Measurements from ENCODE around the gene KCNQ1.

DNA sequence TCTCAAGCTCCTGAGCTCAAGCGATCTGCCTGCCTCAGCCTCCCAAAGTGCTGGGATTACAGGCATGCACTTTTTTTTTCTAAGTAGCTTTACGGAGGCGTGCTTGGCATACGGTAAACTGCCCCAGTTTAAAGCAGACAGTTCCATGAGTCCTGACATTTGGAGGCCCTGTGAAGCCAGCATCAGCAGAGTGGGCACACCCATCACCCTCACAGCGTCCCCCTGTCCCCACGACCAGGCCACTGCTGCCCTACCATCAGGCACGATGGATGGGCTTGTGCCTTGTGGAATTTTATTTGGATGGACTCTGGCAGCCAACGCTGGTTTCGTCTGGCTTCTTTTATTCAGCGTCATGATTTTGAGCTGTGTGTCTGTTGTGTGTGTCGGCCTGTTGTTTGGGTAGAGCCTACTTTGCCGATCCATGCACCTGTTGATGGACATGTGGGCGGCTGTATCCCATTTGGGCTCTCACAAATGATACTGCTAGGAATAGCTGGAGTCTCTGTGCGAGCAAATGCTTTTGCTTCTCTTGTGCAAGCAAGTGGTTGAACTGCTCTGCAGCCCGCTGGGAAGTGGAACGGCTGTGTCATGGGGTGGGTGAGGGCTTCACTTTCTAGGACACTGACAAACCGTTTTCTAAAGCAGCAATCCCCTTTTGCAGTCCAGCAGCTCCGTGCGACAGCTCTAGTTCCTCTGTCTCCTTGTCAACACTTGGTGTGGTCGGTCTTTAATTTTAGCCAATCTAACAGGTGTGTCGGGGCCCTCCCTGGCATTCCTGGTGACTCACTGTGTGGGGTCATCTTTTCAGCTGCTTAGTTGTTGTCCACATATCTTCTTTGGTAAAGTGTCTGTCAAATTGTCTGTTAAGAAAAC lies 23.8 kb downstream of the KCNQ1 start:
- TF ChIP-seq, protein P1, sequence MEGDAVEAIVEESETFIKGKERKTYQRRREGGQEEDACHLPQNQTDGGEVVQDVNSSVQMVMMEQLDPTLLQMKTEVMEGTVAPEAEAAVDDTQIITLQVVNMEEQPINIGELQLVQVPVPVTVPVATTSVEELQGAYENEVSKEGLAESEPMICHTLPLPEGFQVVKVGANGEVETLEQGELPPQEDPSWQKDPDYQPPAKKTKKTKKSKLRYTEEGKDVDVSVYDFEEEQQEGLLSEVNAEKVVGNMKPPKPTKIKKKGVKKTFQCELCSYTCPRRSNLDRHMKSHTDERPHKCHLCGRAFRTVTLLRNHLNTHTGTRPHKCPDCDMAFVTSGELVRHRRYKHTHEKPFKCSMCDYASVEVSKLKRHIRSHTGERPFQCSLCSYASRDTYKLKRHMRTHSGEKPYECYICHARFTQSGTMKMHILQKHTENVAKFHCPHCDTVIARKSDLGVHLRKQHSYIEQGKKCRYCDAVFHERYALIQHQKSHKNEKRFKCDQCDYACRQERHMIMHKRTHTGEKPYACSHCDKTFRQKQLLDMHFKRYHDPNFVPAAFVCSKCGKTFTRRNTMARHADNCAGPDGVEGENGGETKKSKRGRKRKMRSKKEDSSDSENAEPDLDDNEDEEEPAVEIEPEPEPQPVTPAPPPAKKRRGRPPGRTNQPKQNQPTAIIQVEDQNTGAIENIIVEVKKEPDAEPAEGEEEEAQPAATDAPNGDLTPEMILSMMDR (optimal IDR thresholded peaks at IDR 0.05 in 1 of 3, IDR thresholded peaks at IDR 0.05 in 1 of 3, conservative IDR thresholded peaks at IDR 0.05 in 1 of 3; ENCODE audit: extremely low read depth in 1 of 3, insufficient read depth in 2 of 3, low read length in 3 of 3): no peak
- no peak for TF ChIP-seq EZH2 (IDR thresholded peaks at IDR 0.05; ENCODE audit: low read length)

Data from keratinocyte (primary cell).